IMR-90 (cell line): ENCODE measurements around the gene ABCA7. TPM values are rescaled to one million over a fixed set of nuclear protein-coding genes. Genes with fewer than 3 reads are reported as not detected.

ENCODE experiments used
- ATAC-seq: fragments of 200-7000 bp; cut with Tn5 transposase; 2 replicates; pipeline ENCODE4 v1.9.1; 2020; ENCODE audit warnings: low read depth, mild to moderate bottlenecking, moderate library complexity
- BruUV-seq: library from RNA; stranded (reverse); fragments of 400-500 nt; replicated peaks from 2 replicates; lab custom pipeline; 2021; lab: Mats Ljungman, UMichigan
- CTCF ChIA-PET: fragments of 300-600 bp; formaldehyde crosslinking; extraction: SDS; loops from one replicate; lab custom pipeline; 2021; ENCODE audit warnings: antibody characterized with exemption; lab: Yijun Ruan, JAX
- POLR2A ChIA-PET: fragments of 300-600 bp; sonication (Branson Sonifier 250); formaldehyde crosslinking; loops from one replicate; lab custom pipeline; 2022; ENCODE audit warnings: antibody characterized with exemption; ENCODE audit not compliant: unreplicated experiment; lab: Charles Lee
- DNase-seq: peaks from one replicate; pipeline ENCODE4 v3.0.0; 2013
- H2AFZ ChIP-seq: replicated peaks from 2 replicates; pipeline ENCODE3; 2013; ENCODE audit warnings: low read length, mild to moderate bottlenecking; ENCODE audit not compliant: poor library complexity
- H2AK5ac ChIP-seq: 2 replicates; pipeline ENCODE4 v1.6.1; 2013; ENCODE audit warnings: low read depth, low read length, inconsistent platforms
- H2AK9ac ChIP-seq: replicated peaks from 2 replicates; pipeline ENCODE3; 2013; ENCODE audit warnings: mild to moderate bottlenecking, low read depth, low read length, moderate library complexity; ENCODE audit not compliant: poor library complexity
- H2BK120ac ChIP-seq: 2 replicates; pipeline ENCODE4 v1.6.1; 2013; ENCODE audit warnings: low read depth, low read length, inconsistent platforms
- H2BK15ac ChIP-seq: 3 replicates; pipeline ENCODE4 v1.6.1; 2013; ENCODE audit warnings: low read depth, low read length, inconsistent platforms
- H2BK20ac ChIP-seq: 2 replicates; pipeline ENCODE4 v1.6.1; 2013; ENCODE audit warnings: low read depth, mild to moderate bottlenecking, inconsistent platforms, low read length, moderate library complexity
- H2BK5ac ChIP-seq: 2 replicates; pipeline ENCODE4 v1.6.1; 2013; ENCODE audit warnings: mild to moderate bottlenecking, low read depth, low read length, inconsistent platforms; ENCODE audit not compliant: poor library complexity, severe bottlenecking
- H3K14ac ChIP-seq: replicated peaks from 2 replicates; pipeline ENCODE4 v1.6.1; 2013; ENCODE audit warnings: low read depth, low read length, inconsistent platforms
- H3K18ac ChIP-seq: 2 replicates; pipeline ENCODE4 v1.6.1; 2013; ENCODE audit warnings: low read depth, low read length, control low read depth
- H3K23ac ChIP-seq: 2 replicates; pipeline ENCODE4 v1.6.1; 2013; ENCODE audit warnings: low read depth, low read length, inconsistent platforms
- H3K27ac ChIP-seq: 2 replicates; pipeline ENCODE4 v1.5.1; 2013; ENCODE audit warnings: mild to moderate bottlenecking, control low read depth, low read length; ENCODE audit not compliant: insufficient read depth
- H3K27me3 ChIP-seq: 2 replicates; pipeline ENCODE4 v1.6.1; 2013; ENCODE audit warnings: low read length; ENCODE audit not compliant: control insufficient read depth, insufficient read depth
- H3K36me3 ChIP-seq: 2 replicates; pipeline ENCODE4 v1.6.1; 2013; ENCODE audit warnings: low read length, mixed read lengths; ENCODE audit not compliant: control insufficient read depth, insufficient read depth
- H3K4ac ChIP-seq: 2 replicates; pipeline ENCODE4 v1.6.1; 2013; ENCODE audit warnings: low read depth, low read length, inconsistent platforms
- H3K4me1 ChIP-seq: 2 replicates; pipeline ENCODE4 v1.6.1; 2013; ENCODE audit warnings: low read length, mixed read lengths; ENCODE audit not compliant: control insufficient read depth, insufficient read depth
- H3K4me2 ChIP-seq: 2 replicates; pipeline ENCODE4 v1.6.1; 2013; ENCODE audit warnings: low read depth, mild to moderate bottlenecking, control low read depth, low read length, moderate library complexity
- H3K4me3 ChIP-seq: 2 replicates; pipeline ENCODE4 v1.5.1; 2013; ENCODE audit warnings: low read depth, mild to moderate bottlenecking, control low read depth, low read length, moderate library complexity; ENCODE audit not compliant: insufficient read depth
- H3K56ac ChIP-seq: 2 replicates; pipeline ENCODE4 v1.6.1; 2013; ENCODE audit warnings: low read length, inconsistent platforms; ENCODE audit not compliant: insufficient read depth; ENCODE audit errors: extremely low read depth
- H3K79me1 ChIP-seq, 2 experiments: 2 replicates each; pipeline ENCODE4 v1.6.1; 2013; ENCODE audit warnings: low read length in 2 of 2, inconsistent platforms in 1 of 2, low read depth in 1 of 2
- H3K9ac ChIP-seq: 2 replicates; pipeline ENCODE4 v1.6.1; 2013; ENCODE audit warnings: low read depth, low read length, control low read depth
- H3K9me1 ChIP-seq: 2 replicates; pipeline ENCODE4 v1.6.1; 2013; ENCODE audit warnings: low read length, inconsistent platforms; ENCODE audit not compliant: insufficient read depth
- H3K9me3 ChIP-seq: 2 replicates; pipeline ENCODE4 v1.6.1; 2013; ENCODE audit warnings: low read length; ENCODE audit not compliant: control insufficient read depth, insufficient read depth
- H4K20me1 ChIP-seq: 2 replicates; pipeline ENCODE4 v1.6.1; 2013; ENCODE audit warnings: low read length, inconsistent platforms; ENCODE audit not compliant: insufficient read depth
- H4K5ac ChIP-seq: 2 replicates; pipeline ENCODE4 v1.6.1; 2013; ENCODE audit warnings: mild to moderate bottlenecking, low read depth, low read length, control low read depth
- H4K8ac ChIP-seq, 2 experiments: 2 replicates each; pipeline ENCODE4 v1.6.1; 2013; ENCODE audit warnings: low read depth in 2 of 2, low read length in 2 of 2, control low read depth in 1 of 2, inconsistent platforms in 1 of 2
- H4K91ac ChIP-seq: 2 replicates; pipeline ENCODE4 v1.6.1; 2013; ENCODE audit warnings: low read depth, low read length, inconsistent platforms; ENCODE audit not compliant: insufficient read depth
- BHLHE40 ChIP-seq: fragments of 150-350 bp; IDR thresholded peaks from 2 replicates; pipeline ENCODE4 v1.6.1; 2016; ENCODE audit warnings: mild to moderate bottlenecking, low read depth, low read length
- POLR2A ChIP-seq: IDR thresholded peaks from 2 replicates; pipeline ENCODE4 v1.6.1; 2012; ENCODE audit warnings: mild to moderate bottlenecking, low read depth, low read length
- RCOR1 ChIP-seq: IDR thresholded peaks from 2 replicates; pipeline ENCODE4 v1.6.1; 2012; ENCODE audit warnings: mild to moderate bottlenecking, low read length, improper control_type of control experiment; ENCODE audit not compliant: insufficient replicate concordance
- WGBS, 2 experiments: methylation state at CpG; one replicate each; pipeline versions ENCODE4 v1.1.5 to v1.1.7; 2013; ENCODE audit warnings: missing lambda C conversion rate in 2 of 2; ENCODE audit not compliant: insufficient read length in 1 of 2; ENCODE audit errors: extremely low coverage in 2 of 2; 5-methylcytosine and 5-hydroxymethylcytosine counted together
- dilution Hi-C: fragments of 300-500 bp; cut with HindIII; formaldehyde crosslinking; loops from one replicate; pipeline ENCODE4 v1.14.3; 2018; ENCODE audit warnings: low sequenced_read_pairs; ENCODE audit not compliant: unreplicated experiment
- in situ Hi-C: fragments of 300-500 bp; cut with MboI; formaldehyde crosslinking; loops from 3 replicates; pipeline ENCODE4 v1.14.3; 2019; ENCODE audit warnings: low sequenced_read_pairs, inconsistent platforms, mixed read lengths
- intact Hi-C: fragments of 100-400 bp; cut with micrococcal nuclease; formaldehyde crosslinking; loops from 2 replicates; pipeline ENCODE4 v1.10.0; 2022
- polyA plus RNA-seq, 3 experiments: library from polyadenylated mRNA; depleted of rRNA; stranded (reverse); fragments of >200 nt; gene quantifications; 2 replicates each; pipeline ENCODE4 v1.2.3, GENCODE V29; 2012; ENCODE audit warnings: low replicate concordance in 1 of 3
- total RNA-seq: library from RNA; depleted of rRNA; stranded (reverse); fragments of >200 nt; gene quantifications from 2 replicates; pipeline ENCODE4 v1.2.3, GENCODE V29; 2012
- TF ChIP-seq, protein P1 (sequence below): conservative IDR thresholded peaks from 2 replicates; pipeline ENCODE4 v1.5.1; 2012; ENCODE audit warnings: mild to moderate bottlenecking, low read depth, low read length, improper control_type of control experiment

The ABCA7 gene
- total and polyA plus RNA-seq, 2 of the 4 experiments (the other 2 are of a cell fraction): 0.36 to 3.3 TPM

DNA sequence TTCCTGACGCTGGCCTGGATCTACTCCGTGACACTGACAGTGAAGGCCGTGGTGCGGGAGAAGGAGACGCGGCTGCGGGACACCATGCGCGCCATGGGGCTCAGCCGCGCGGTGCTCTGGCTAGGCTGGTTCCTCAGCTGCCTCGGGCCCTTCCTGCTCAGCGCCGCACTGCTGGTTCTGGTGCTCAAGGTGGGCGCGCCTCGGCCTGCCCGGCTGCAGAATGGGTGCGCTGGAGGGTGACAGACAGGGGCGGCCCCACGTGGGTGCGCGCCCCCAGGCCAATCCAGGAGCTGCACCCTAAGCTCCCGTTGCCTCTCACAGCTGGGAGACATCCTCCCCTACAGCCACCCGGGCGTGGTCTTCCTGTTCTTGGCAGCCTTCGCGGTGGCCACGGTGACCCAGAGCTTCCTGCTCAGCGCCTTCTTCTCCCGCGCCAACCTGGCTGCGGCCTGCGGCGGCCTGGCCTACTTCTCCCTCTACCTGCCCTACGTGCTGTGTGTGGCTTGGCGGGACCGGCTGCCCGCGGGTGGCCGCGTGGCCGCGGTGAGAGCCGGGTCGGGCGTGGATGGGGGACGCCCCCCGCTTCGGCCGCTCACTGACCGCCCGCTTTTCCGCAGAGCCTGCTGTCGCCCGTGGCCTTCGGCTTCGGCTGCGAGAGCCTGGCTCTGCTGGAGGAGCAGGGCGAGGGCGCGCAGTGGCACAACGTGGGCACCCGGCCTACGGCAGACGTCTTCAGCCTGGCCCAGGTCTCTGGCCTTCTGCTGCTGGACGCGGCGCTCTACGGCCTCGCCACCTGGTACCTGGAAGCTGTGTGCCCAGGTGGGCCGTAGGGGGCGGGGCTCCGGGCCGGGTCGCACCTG, 7.2 kb downstream of the ABCA7 start:
- 95% methylated on average over 53 of the region's 77 CpGs; no CpG with 5 or more reads in 1 of the 2 experiments for WGBS, 2 experiments
- H3K23ac ChIP-seq: no peak overlapping the region
- no peak overlapping the region for H3K9ac ChIP-seq
- H2AFZ ChIP-seq: no peak overlapping the region
- H2BK120ac ChIP-seq: no peak overlapping the region
- no TSS peak for BruUV-seq
- H3K4me3 ChIP-seq: no peak overlapping the region
- H3K27me3 ChIP-seq: no peaks in the 10 kb centered on the region
- H3K4ac ChIP-seq: no peak overlapping the region
- H3K4me2 ChIP-seq: no peak overlapping the region
- H2BK5ac ChIP-seq: no peak overlapping the region
- H2BK20ac ChIP-seq: no peak overlapping the region
- no peaks in the 10 kb centered on the region for H3K4me1 ChIP-seq
- ATAC-seq (no peak), DNase-seq (no peak)
- H3K36me3 ChIP-seq: no peaks in the 10 kb centered on the region
- dilution Hi-C loops: no loop called here
- H4K8ac ChIP-seq: no peak overlapping the region
- POLR2A ChIA-PET: no interaction called here
- no peaks in the 10 kb centered on the region for H3K79me1 ChIP-seq
- in situ Hi-C loops: no loop called here
- H3K9me1 ChIP-seq: no peaks in the 10 kb centered on the region
- CTCF ChIA-PET: no interaction called here
- H3K27ac ChIP-seq: no peak overlapping the region
- H4K5ac ChIP-seq: no peak overlapping the region
- TF ChIP-seq RCOR1 (no peak), BHLHE40 (no peak), POLR2A (no peak)
- TF ChIP-seq, protein P1, sequence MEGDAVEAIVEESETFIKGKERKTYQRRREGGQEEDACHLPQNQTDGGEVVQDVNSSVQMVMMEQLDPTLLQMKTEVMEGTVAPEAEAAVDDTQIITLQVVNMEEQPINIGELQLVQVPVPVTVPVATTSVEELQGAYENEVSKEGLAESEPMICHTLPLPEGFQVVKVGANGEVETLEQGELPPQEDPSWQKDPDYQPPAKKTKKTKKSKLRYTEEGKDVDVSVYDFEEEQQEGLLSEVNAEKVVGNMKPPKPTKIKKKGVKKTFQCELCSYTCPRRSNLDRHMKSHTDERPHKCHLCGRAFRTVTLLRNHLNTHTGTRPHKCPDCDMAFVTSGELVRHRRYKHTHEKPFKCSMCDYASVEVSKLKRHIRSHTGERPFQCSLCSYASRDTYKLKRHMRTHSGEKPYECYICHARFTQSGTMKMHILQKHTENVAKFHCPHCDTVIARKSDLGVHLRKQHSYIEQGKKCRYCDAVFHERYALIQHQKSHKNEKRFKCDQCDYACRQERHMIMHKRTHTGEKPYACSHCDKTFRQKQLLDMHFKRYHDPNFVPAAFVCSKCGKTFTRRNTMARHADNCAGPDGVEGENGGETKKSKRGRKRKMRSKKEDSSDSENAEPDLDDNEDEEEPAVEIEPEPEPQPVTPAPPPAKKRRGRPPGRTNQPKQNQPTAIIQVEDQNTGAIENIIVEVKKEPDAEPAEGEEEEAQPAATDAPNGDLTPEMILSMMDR: no peak
- peaks cover 6% of the 10 kb centered on the region; the same call in 1 of the 2 replicates for H3K9me3 ChIP-seq
- H4K20me1 ChIP-seq: no peaks in the 10 kb centered on the region
- no peak overlapping the region for H3K14ac ChIP-seq
- intact Hi-C loops: no loop called here
- no peak overlapping the region for H2AK9ac ChIP-seq
- no peak overlapping the region for H4K91ac ChIP-seq
- H2AK5ac ChIP-seq: no peak overlapping the region
- H3K18ac ChIP-seq: no peak overlapping the region
- H2BK15ac ChIP-seq: no peak overlapping the region
- no peak overlapping the region for H3K56ac ChIP-seq
